DOHH2 (cell line): ENCODE measurements around the gene IFRD1.

Experiments used
- EZH2phosphoT487 ChIP-seq: fragments of 200-600 bp; sonication (generic); IDR thresholded peaks from 2 replicates; pipeline ENCODE4 v1.6.1; 2017; ENCODE audit warnings: borderline replicate concordance, mild to moderate bottlenecking, antibody characterized with exemption, low read length, moderate library complexity, mixed read lengths
- TF ChIP-seq, protein P1 (sequence below): fragments of 200-600 bp; sonication (generic); IDR thresholded peaks from one replicate; pipeline ENCODE4 v1.5.1; 2014; ENCODE audit warnings: antibody characterized with exemption, mild to moderate bottlenecking, low read depth, low read length; ENCODE audit not compliant: poor library complexity, severe bottlenecking

DNA sequence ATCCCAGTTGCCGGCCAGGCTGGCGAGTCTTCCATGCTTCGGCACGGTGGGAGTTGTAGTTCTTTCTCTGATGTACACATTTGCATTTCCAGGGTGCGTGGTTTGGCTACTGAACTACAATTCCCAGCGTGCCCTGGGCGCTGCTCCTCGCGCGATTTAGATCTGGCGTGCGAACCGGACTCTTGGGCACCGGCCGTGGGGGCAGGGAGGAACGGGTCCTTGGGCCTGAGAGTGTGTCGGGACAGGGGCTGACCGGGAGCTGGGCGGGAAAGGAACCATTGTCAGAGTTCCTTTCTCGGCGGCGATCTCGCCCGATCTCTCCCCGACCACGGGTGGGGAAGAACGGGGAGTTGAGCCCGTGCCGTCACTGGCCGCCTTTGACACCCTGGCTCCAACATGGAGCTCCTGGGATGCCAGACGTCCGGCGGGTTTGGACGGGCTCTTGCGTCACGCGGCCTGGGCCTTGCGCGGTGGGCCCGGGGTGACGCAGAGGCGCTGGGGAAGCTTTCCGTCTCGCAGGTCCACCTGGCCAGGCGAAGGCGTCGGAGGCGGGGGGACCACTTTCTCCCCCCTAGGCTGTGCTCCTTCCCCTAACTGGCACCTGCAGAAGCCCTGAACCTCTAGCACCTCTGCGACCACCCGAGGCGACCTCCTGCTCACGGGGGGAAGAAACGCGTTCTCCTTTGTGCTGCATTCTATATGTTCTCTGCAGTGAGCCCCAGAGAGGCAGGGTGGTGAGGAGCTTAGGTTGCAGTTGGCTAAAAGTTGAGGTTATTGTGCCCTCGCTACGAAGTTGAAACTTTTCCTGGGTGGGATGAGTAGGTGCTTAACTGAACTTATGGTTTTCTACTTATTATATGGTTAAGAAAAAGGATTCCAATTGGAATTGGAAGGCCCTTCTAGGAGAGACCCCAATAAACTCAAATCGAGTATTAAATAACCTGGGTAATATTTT, 824 bp downstream of the IFRD1 start:
- TF ChIP-seq, protein P1, sequence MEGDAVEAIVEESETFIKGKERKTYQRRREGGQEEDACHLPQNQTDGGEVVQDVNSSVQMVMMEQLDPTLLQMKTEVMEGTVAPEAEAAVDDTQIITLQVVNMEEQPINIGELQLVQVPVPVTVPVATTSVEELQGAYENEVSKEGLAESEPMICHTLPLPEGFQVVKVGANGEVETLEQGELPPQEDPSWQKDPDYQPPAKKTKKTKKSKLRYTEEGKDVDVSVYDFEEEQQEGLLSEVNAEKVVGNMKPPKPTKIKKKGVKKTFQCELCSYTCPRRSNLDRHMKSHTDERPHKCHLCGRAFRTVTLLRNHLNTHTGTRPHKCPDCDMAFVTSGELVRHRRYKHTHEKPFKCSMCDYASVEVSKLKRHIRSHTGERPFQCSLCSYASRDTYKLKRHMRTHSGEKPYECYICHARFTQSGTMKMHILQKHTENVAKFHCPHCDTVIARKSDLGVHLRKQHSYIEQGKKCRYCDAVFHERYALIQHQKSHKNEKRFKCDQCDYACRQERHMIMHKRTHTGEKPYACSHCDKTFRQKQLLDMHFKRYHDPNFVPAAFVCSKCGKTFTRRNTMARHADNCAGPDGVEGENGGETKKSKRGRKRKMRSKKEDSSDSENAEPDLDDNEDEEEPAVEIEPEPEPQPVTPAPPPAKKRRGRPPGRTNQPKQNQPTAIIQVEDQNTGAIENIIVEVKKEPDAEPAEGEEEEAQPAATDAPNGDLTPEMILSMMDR, result no peak
- no peak for TF ChIP-seq EZH2phosphoT487
